HG02938 (cell line): ENCODE measurements around the gene ZBED1.
"Not testable (repeated sequence)": the region's sequence is repeated elsewhere in the genome, so short reads cannot be mapped to it uniquely, and the experiment has no call there.

Experiments
- ATAC-seq: cut with Tn5 transposase; IDR thresholded peaks from one replicate; pipeline ENCODE4 v1.9.1; 2021; ENCODE audit warnings: mild to moderate bottlenecking, moderate library complexity; ENCODE audit not compliant: unreplicated experiment

ZBED1 gene

DNA sequence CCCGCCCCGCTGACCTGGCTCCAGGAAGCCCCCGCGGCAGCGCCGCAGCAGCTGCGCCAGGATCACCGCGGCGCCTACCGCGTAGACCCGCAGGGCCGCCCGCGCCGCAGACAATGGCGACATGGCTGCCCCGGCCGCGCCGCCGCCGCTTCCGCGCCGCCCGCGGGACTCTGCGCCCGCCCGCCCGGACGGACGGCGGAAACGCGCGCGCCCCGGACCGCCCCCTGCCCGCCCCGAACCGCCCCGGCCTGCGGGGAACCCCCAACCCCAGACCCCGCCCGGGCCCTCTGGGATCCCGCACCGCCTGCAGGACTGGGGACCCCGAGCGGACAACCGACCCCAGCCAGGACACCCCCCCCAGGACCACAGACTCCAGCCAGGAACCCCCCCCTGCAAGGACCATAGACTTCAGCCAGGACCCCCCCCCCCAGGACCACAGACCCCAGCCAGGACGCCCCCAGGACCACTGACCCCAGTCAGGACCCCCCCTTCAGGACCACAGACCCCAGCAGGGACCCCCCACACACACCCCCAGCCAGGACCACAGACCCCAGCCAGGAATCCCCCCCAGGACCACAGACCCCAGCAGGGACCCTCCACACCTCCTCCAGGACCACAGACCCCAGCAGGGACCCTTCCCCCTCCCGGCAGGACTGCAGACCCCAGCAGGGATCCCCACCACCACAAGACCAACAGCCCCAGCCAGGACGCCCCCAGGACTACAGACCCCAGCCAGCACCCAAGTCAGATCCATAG, at the start of gene ZBED1, which contains the start of gene DHRSX:
TSS of gene ZBED1 (minus strand) at position 174 of the 756 bp plus-strand sequence. CDS start 10,257 bp downstream, outside the sequence.
TSS of gene DHRSX (minus strand) at position 174 of the 756 bp plus-strand sequence. CDS start at position 123, 51 bp downstream.
- no peak for ATAC-seq

DNA sequence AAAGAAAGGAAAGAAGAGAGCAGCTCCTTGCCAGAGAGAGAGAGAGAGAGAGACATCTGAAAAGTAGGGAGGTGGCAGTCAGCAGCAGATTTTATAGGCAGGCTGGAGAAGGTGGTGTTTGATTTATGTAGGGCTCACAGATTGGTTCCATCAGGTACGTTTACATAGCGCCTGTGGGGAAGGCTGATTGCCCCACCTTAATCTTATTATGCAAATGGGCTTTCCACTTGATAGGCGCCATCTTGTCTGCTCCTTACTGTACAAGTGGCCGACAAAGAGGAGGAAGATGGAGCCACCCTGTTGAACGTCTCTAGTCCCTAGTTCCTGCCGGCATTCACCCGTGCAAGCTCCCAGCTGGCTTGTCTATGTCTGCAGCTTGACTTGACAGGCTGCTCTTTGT, 49.1 kb upstream of the ZBED1 start:
- ATAC-seq: no peak

DNA sequence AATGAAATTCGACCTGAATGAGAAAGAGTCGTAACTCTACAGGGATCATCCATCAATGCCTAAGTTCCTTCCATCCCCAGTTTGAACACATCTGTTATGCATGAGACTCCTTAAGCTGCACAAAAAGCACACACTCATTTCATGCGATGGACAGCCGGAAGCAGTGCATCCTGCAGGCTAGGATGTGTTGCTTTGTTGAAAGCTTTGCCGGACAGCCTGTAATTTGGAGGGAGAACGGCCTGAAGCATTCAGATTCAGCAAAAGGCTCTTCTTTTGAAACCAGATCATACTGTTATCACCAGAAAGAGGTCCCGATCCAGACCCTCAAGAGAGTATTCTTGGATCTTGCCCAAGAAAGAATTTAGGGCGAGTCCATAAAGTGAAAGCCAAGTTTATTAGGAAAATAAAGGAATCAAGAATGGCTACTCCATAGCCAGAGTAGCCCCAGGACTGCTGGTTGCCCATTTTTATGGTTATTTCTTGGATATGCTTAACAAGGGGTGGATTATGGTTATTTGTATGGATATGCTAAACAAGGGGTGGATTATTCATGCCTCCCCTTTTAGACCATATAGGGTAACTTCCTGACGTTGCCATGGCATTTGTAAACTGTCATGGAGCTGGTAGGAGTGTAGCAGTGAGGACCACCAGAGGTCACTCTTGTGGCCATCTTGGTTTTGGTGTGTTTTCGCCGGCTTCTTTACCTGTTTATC, 48.1 kb upstream of the ZBED1 start:
- ATAC-seq: no peak

DNA sequence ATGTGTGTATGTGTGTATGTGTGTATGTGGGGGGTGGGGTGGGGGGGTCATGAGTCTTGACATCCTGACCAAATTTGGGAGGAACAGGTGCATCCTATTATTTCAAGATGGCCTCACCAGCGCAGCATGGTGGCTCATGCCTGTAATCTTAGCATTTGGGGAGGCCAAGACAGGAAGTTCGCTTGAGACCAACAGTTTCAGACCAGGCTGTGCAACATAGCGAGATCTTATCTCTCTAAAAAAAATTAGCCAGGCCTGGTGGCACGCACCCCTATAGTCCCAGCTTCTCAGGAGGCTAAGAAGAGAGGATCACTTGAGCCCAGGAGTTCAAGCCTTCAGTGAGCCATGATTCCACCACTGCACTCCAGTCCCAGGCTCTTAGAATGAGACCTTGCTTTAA, 47.0 kb upstream of the ZBED1 start:
- ATAC-seq: no peak

DNA sequence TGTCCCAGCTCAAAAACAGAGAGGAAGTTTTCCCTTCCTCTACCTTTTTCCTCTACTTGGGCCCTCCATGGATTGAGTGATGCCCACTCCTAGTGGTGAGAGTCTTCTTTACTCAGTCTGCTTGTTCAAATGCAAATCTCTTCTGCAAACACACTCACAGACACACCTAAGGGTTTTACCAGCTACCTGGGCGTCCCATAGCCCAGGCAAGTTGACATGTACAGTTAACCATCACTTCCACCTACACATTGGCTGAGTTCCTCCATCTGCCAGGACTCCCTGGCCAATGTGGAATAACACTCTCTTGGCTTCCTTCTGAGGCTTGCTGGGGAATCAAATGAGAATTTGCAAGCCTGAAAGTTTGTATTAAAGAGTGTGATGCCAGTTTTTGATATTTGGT, 45.7 kb upstream of the ZBED1 start:
- no peak for ATAC-seq

DNA sequence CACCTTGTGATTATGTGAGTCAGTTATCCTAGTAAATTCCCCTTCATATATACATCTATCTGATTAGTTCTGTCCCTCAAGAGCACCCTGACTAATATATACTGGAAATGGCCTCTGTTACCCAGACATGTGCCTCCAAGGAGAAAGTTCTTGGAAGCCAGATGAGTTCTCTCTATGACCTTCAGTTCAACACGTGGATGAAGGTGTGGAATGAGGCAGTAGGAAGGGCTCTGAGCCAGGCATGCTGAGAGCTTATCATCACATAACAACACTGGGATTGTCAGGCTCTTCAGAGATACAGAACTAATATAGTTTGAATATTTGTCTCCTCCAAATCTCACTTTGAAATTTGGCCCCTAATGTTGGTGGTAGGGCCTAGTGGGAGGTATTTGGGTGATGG, 44.4 kb upstream of the ZBED1 start:
- no peak for ATAC-seq

DNA sequence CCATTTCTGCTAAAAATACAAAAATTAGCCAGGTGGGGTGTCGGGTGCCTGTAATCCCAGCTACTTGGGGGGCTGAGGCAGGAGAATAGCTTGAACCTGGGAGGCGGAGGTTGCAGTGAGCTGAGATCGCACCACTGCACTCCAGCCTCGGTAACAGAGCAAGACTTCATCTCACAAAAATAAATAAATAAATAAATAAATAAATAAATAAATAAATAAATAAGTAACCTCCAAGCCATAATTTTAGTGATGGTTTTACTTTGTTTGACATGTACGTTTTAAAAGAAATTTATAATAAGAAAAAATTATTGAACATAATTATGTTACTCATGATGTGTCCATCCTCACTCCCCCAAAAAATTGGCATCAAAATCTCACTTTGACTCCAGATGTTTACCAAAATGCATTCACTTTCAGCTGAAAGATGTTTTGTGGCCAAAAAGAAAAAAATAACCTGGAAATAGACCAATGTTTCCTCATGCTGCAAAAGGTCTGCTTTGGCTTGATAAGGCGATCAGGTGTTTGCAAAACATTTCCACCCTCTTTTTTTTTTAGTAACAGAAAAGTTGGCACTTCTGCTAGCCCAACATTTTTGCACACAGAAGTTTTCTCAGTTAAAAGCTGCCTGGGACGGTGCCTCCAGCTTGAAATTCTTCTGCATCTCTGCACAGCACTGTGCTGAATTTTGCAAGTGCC, 42.2 kb upstream of the ZBED1 start:
- no peak for ATAC-seq

DNA sequence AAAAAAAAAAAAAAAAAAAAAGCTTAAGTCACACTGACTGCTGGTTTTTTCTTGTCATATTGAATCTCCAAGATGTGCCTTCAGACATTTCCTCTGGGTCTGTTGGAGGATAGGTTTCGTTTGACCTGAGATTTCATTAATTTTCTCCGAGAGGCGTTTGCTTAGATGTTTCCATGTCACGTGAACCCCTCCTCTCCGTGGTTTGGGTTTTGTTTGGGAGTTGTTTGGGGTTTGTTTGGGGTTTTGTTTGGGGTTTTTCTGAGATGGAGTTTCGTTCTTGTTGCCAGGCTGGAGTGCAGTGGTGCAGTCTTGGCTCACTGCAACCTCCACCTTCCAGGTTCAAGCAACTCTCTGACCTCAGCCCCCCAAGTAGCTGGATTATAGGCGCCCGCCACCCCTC, 40.8 kb upstream of the ZBED1 start:
- ATAC-seq: no peak

DNA sequence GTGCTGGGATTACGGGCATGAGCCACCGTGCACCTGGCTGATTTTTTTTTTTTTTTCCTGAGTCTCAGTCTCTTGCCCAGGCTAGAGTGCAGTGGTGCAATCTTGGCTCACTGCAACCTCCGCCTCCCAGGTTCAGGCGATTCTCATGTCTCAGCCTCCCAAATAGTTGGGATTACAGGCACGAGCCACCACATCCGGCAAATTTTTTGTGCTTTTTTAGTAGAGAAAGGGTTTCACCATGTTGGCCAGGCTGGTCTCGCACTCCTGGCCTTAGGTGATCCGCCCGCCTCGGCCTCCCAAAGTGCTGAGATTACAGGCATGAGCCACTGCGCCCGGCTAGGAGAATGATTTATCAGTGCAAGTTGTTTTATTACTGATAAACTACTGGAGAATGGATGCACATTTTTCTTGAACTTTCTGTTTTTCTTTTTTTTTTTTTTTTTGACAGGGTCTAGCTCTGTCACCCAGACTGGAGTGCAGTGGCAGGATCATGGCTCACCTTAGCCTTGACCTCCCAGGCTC, 39.7 kb upstream of the ZBED1 start:
- no peak for ATAC-seq

DNA sequence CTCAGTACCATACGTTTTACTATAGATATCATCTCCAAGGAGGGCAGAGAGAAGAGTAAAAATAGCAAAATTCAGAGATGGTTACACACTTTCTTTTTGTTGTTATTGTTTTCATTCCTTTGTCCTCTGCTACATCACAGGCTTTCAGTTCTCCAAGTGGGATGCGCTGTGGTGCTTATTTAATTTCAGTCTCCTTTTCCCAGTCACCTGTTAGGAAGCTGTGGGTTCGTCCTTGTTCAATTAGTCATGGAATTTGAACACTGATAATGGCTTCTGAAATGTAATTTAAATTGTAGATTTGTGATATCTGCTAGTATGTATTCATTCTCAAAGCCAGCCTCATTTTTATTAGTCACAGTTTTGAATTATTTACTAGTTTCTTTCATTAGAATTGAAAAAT, 38.8 kb upstream of the ZBED1 start:
- no peak for ATAC-seq

DNA sequence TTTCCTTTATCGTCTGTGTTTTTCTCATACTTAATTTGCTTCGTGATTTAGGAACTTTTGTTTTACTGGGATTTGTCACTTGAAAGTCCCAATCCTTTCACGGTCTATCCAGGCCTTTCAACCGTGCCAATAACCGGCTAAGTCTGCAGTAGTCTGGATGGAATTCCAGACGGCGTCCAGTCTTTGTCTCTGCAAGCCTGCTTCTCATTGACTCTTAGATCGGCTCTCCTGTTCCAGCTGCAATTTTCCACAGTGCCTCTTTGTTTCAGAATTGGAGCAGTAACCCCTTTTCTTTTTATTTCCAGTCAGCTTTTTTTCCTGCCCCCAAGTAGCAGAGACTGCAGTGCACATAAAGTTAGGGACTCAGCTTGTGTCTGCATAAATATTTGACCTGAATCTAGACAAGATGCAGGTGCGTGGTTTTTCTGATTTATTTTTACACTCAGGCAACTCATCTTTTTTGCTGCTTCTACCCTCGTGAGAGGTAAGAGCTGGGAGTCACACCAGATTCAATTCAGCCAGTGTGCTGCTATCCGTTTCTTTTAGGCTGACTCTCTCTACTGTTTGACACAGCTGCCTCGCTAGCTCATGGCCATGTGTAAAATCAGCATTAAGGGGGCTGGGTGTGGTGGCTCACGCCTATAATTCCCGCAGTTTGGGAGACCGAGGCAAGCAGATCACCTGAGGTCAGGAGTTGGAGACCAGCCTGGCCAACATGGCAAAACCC, 37.4 kb upstream of the ZBED1 start:
- ATAC-seq: no peak

DNA sequence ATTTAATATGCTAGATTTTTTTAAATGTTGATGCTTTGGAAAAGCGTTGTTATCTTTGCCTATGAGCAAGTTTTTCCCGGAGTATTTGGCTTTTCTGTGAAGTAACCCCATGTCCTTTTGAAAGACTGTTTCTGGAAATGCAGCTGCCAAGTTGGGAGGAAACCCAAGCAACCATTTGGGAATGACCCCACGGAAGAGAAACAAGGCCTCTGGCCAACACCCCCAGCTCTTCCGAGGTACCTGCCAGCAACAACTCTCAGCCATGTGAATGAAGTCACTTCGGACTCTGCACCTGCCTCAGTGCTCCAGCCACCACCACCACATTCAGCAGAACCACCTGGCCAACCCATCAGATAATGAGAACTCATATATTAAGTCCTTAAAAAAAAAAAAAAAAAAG, 36.2 kb upstream of the ZBED1 start:
- ATAC-seq: no peak

DNA sequence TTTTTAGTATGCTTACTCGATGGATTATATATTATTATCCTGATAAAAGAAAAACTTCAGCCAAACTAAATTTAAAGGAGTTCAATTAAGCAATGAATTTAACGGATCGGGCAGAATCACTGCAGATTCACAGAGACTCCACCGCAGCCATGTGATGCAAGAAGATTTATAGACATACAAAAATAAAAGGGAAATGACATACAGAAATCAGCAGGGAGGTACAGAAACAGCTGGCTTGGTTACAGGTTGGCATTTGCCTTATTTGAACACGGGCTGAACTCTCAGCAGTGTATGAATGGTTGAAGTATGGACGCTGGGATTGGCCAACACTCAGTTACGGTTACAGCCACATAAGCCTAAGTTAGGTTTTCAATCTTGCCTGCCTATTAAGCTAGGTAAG, 35.4 kb upstream of the ZBED1 start:
- no peak for ATAC-seq

DNA sequence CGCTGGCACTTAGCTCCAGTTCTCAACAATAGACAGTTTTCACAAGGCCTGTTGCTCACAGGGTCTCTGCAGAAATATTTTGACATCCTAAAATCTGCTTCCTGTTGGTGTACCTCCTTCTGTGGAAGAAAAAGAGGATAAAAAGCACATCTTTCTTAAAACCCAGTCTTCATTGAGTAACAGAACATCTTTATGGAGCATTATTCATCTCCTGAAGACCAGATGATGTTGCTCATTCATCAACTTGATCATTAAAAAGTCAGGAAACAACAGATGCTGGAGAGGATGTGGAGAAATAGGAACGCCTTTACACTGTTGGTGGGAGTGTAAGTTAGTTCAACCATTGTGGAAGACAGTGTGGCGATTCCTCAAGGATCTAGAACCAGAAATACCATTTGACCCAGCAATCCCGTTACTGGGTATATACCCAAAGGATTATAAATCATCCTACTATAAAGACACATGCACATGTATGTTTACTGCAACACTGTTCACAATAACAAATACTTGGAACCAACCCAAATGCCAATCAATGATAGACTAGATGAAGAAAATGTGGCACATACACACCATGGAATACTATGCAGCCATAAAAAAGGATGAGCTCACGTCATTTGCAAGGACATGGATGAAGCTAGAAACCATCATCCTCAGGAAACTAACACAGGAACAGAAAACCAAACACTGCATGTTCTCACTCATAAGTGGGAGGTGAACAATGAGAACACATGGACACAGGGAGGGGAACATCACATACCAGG, 33.7 kb upstream of the ZBED1 start:
- not testable (repeated sequence) for ATAC-seq

DNA sequence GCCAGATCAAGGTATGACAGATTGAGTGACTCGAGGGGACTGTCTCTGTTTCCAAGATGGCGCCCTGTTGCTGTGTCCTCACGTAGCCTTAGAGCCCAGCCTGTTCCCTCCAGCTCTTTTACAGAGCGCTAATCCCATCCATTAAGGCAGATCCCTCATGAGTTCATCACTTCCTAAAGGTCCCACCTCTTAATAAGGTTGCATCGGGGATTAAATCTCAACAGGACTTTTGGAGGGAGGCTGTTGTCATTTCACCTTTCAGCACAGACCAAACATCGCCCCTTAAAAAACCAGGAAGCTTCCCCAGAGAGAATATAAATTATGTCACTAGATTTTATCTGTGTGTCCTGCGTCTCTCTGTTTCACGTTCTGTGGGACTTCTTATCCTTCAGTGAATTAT, 32.6 kb upstream of the ZBED1 start:
- ATAC-seq: no peak

DNA sequence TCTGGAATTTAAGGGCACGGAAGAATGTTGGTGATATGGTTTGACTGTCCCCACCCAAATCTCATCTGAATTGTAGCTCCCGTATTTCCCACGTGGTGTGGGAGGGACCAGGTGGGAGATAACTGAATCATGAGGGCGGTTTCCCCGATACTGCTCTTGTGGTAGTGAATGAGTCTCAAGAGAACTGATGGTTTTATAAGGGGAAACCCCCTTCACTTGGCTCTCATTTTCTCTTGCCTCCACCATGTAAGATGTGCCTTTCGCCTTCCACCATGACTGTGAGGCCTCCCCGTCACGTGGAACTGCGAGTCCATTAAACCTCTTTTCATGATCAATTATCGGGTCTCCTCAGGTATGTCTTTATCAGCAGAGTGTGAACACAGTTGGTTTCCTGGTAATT, 25.6 kb upstream of the ZBED1 start:
- no peak for ATAC-seq

DNA sequence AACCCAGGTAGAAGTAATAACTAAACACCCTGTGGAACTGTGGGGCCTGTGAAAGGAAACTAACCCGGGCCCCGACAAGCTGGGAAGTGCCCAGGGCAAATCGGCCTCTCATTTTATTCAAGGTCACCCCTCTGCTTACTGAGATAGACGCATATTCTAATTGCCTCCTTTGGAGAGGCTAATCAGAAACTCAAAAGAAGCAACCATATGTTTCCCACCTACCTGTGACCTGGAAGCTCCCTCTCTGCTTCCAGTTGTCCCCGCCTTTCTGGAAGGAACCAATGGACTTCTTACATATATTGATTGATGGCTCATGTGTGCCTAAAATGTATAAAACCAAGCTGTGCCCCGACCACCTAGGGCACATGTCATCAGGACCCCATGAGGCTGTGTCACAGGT, 23.1 kb upstream of the ZBED1 start:
- no peak for ATAC-seq

DNA sequence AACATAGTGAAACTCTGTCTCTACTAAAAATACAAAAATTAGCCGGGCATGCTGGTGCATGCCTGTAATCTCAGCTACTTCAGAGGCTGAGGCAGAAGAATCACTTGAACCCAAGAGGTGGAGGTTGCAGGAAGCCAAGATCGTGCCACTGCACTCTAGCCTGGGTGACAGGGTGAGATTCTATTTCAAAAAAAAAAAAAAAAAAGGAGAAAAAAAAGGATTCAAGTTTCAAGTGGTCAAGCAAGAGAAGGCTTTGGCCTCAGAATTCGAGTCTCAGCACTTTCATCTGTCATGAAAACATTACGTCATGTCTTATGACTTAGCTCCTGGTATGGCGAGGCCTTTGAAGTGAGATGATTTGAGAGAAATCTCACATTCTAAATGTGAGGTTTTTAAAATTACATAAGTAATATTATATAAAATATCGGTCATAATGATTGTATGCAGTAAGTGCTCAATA, 21.2 kb upstream of the ZBED1 start:
- ATAC-seq: peak; percentile 22

DNA sequence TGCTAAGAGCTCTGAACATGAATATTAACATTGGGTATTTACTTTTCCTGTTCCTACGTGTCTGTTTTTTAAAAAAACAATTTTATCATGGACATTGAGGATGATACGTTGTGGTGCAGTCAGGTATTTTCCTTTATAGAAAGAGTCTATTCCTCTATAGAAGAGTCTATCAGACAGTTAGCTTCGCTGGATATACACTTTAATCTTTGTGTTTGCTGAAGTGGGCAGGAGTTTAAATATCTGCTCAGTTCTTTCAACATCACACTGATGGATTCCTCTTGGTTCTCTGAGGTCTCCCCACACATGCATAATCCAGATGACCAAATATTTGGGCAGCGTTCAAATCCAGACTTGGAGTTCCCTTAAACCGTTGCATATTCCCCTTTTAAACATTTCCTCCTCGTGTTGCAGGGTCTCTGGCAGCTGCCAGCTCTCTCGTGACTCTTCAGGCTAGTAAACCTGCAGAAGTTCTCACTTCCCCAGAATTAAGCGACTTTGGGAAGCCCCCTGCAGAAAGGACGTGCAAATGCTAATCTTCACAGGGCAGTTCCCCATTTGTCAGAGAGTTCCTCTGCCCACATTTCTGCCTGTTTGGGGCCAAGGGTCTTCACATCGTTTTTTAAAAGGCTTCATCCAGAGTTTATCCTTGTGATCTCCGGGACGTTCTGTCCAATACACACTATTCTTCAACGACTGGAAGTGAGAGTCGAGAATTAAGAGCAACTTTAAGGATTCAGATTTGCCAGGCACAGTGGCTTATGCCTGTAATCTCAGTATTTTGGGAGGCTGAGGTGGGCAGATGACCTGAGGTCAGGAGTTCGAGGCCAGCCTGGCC, 20.5 kb upstream of the ZBED1 start:
- peak; percentile 72 for ATAC-seq
